NK-92 treated with Interleukin-12 subunit alpha and Interleukin-12 subunit beta, amount 100 ng/mL, for 24 hours (cell line): ENCODE data around the gene MAGI2.

Source experiments
- DNase-seq: peaks from one replicate; lab custom pipeline; 2025; lab: John Stamatoyannopoulos, UW

The MAGI2 gene

DNA sequence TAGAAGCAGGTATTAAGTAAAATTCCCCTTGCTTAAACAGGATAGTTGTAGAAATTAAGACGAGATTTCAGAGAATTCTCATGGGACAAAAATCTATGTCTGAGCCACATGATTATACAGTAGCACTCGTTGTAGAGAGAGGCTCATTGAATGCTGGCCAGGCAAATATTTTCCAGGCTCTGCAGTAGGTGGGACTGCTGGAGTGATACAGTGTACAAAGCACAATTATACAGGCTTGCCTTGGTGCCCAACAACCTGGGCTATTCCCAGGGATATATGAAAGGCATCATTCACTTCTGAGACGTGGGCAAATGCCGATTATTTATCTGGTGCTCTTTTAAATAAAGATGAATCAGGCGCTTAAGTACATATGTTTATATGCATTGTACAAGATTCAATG is 1274.3 kb downstream of the MAGI2 start:
- DNase-seq = no peak

DNA sequence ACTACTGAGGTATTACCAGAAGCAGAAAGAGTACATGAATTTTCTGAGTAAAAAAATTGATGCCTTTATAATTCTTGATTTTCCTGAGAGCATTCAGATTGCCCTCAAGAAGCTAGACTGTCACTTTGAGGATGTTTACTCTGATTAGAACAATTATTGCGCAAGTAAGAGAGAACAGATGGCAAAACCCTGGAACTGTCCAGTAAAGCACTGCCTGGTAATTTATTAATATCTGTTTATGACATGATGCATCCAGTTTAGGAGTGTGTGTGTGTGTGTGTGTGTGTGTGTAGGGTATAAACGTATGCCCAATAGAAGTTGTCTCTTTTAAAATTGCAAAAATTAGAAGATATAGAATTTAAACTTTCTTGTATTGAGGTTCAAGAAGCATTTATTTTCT is 1275.1 kb downstream of the MAGI2 start:
- no peak for DNase-seq

DNA sequence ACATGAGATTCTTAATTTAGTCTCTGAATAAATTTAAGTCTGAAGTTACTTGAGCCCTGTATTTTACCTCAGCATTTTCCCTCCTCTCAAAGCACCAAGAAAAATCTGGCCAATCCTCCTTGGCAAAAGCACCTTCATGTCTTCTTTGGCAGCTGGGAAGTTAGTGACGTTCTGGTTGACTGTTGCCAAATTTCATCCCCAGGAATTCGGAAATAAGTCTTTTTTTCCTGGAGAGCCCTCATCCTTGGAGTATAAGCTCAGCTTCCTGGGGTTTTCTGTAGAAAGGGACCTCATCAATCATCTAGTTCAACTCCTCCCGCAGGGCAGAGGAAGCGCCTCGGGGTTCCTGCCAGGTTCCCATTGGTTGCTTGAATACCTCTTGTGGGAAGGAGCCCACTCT is 1277.3 kb downstream of the MAGI2 start:
- no peak for DNase-seq

DNA sequence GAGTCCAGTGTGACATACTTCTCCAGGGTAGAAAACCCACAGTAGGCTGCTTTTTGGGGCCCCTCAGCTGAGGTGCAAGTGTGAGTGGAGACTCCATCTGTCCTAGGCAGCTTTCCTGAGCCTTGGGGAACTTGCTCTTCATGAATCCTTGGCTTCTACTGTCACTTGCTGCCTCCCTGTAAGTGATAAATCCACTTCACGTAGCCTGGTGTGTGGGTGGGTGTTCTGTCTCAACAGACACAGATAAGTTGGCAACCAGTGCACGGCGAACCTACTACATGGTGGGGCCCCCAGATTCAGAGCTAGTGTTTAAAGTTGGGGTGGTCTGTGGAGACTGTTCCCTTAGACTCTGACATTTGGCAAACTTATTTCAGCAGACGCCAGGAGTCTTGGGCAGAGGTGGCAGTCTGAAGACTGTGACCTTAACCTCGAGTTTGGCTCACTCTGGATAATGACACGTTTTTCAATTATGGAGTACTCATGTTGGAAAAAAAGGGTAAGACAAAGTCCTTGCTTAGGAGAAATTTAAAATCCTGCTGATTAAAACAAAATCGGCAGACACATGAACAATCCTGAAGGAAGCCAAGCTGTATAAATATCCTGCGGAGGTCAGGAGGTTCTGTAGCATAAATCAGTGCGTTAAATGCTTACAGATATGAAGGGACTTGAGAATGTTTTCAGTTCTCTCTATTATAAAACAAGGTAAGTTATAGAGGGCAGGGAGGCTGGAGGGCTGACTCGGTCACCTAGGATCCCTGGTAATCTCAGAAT is 1278.0 kb downstream of the MAGI2 start:
- DNase-seq = no peak

DNA sequence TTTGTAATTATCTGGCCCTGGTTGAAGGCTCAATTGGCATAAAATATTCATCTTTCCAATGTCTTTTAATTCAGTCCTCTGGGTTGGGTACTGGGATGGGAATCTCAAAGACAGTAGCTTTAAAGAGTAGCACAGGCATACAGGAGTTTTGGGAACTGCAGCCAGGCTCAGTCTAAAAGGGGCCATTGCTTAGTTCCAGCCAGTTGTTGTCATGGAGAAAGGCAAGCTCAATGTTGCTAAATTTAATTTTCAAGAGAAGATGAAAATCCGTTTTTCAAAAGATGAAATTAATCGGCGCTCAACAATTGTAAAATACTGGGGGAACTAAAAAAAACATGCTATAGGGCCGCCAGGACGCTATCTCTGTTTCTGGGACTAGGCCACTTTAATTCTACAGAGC is 1279.8 kb downstream of the MAGI2 start:
- no peak for DNase-seq

DNA sequence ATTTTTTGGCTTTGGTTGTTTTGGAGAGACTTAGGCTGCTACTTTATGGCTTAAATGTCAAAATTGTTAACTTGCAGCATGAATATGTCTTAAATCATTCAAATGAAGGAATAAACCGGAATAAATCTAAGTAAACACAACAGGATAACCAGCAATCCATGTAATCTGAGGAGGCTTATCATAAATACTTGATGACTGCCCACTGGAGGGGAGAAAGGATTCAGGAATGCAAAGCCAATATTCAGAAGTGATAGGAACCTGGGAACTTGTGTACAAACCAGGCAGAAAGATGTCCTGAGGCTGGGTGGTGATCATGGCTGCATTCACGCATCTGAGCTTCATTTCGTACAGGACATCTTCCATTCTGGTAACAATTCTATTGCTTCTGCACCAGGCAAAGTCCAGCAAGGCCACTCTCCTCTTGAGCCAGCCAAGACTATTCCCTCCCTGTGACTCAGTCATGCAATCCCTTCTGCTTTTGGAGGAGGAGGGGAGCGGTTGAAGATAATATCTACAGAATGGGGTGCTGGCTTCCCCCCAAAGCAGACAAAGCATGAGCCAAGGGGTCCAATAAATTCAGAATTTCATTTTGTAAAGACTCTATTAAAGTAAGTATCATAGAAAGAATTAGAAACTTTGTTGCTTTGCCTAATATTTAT is 1280.4 kb downstream of the MAGI2 start:
- no peak for DNase-seq

DNA sequence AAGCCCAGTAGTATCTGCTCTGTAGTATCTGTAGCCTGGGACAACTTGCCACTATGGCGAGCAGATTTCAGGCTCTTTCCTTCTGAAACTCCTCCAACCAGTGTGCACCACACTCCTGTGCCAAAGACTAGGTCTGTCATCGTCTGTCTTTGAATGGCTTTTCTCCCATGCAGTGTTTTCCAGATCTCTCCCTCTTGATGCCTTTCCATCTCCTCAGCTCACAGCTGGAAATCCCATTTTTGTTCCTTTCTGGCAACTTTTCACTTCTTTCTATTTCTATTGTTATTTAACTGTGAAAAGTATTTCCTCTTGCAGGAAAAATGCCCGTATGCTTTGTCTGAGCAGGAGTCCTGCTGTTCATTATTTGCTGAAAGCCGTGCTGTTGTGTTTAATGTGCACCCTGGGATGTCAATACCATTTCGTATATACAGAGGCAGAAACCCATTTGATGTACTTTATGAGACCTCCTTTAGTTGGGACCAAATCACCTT is 1281.2 kb downstream of the MAGI2 start:
- no peak for DNase-seq

DNA sequence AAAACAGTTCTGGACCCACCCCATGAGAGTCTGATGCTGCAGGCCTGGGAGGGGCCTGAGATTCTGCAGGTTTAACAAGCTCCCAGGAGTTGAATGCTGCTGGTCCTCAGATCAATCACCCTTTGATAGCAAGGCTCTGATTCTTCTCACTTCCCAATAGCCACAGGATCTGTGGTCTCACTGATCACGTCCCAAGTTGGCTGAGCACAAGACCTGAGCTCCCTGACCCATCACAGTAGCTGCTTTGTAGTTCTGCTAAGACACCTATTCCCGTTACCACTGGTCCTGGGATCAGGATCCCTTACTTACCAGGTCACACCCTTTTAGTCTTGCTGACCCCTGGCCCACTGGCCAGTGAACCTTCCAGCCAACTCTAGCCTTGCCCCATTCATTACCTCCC is 1282.1 kb downstream of the MAGI2 start:
- no peak for DNase-seq

DNA sequence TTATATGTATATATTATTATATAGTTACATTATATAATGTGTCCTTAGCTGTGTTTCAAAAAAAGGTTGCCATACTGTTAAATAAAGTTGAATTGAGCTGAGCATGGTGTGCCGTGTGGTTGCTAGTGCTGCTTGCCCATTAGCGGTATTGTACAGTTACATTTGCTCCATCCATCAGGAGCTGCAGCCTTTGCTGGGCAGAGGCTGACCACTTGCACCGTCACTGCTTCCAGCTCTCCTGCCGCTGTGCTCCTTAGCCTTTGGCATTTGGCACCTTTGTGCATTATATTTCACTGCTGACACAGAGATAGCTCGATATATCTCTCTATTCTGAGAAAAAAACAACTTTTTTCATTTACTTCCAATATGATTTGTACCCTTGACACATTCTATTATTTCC is 1282.7 kb downstream of the MAGI2 start:
- DNase-seq = no peak

DNA sequence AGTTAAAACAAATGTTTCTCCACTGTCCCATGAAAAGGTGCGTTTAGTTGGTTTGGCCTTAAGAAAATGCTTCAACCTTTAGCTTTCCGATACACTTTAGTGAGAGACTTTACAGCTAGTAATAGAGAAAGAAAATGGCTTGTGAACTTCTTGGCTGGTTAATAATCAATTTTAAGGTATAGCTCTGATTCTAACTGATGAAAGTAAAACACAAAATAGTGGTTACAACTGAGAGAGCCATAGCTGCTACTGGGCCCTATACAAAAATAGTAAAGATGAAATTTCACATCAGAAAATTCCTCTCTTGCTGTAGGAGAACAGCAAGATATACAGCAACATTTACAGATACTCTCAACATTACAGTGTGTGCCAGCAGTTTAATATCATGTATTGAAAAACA is 1283.5 kb downstream of the MAGI2 start:
- DNase-seq = no peak

DNA sequence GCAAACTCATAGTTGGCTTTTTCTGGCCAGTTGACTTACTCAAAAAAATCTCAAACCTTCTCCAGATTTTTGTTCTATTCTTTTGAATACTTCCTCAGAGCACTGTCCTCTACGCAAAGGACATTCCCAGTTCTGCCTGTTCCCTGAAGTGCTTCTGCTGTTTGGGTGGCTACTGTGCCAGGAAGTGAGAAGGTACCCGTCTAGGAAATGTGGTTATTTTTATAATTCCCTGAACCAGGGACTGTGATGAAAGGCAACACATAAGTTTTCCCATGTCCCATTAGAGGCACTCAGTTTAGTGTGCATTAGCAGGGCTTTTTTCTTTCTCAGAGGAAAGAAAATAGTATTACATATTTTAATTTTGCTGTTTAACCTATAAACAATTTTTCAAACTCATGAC is 1284.6 kb downstream of the MAGI2 start:
- DNase-seq = no peak

DNA sequence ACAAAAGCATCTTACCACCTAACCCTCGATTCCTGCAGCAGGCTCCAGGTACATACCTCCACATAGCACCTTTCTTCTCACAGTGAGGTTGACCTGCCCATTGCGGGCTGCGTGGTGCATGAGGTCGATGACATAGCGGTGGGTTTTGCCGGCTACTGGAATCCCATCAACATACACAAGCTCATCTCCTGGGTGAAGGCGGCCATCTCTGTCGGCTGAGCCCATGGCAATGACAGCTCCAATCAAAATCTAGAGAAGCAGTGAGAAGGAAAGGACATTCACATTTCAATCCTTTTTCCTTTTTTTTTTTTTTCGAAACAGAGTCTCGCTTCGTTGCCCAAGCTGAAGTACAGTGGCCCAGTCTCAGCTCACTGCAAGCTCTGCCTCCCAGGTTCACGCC is 1285.6 kb downstream of the MAGI2 start:
- DNase-seq = no peak

DNA sequence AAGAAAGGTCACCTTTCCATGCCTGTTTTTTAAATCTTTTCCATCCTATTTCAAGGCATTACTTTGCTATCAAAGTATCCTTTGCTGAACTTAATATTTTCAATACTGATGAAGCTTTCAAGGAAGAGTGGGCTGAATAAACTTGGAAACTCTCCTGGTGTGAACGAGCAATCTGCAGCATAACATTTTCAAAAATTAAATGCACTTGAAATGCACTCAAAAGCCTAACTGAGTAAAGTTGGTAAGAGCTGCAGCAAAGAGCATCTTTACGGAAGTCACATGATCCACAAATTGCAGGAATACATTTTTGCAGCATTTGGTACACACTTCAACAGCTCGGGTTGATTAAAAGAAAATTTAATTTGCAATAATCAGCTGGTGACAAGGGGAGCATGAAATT is 1287.6 kb downstream of the MAGI2 start:
- DNase-seq = no peak

DNA sequence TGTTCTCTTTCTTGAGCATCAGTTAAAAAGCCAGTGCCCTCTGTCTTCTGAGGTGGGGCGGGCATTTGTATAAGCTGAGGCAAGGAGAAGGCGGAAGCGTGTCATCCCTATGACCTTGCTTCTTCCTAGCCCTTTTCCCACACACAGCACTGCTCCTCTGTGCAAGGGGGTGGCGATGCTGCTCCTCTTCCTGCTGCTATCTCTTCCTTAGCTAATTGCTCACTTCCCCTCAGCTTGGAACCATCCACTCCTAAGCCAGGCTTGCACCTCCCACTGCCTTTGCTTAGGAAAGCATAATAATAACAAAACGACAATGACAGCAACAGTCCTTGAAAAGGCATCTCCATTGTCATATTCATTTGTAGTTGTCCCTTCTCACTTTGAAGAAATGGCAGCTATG is 1288.0 kb downstream of the MAGI2 start:
- DNase-seq = no peak

DNA sequence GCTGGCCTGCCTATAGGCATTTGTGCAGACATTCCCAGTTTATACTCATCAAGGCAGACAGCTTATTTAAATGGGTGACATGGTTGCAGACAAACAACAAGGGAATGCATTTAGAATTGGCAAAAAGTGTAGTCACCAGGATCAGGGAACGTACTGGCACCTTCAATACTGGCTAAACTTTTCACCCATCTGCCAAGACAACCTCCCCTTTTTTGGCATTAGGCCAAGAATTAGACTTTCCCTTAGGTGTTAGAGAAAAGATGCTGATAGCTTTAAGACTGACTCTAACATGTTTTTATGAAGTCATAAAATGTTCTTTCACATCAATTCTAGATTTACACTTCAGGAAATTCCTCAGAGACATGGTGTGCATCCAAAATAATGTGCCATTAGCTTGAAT is 1289.0 kb downstream of the MAGI2 start:
- no peak for DNase-seq

DNA sequence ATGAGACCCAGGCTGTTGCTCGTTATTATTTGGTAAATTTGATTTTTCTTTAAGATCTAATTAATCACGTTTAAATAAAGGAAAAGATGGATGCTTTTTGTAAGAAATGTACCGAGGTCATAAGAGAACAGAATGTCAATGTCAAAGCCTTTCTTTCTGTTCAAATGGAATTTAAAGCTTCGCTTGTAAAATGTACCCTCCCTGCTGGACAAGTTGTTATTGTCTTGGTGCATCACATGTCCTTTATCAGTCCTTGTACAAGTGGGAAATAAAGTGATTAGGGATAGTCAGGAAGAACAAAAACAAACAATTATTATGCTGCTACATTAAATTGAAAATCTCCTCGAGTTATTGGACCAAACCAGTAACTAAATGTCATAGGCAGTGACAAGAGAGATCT is 1291.7 kb downstream of the MAGI2 start:
- no peak for DNase-seq

DNA sequence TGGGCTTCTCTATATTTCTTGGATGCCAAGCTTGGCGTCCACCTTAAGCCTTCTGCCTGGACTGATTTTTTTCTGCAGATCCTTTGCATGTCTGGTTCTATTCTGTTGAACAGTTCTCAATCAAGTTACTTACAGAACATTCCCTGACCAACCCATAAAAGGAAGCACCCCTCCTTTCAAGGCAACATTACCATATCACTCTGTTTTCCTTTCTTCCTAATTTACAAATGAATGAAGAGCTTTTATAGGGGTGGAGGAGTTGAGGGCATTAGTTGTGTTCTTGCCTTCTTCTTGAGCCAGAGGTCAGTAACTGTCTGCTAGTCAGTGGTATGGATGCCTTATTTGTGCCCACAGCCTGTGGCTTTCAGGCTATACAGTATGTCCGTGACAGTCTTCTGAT is 1293.9 kb downstream of the MAGI2 start:
- no peak for DNase-seq

DNA sequence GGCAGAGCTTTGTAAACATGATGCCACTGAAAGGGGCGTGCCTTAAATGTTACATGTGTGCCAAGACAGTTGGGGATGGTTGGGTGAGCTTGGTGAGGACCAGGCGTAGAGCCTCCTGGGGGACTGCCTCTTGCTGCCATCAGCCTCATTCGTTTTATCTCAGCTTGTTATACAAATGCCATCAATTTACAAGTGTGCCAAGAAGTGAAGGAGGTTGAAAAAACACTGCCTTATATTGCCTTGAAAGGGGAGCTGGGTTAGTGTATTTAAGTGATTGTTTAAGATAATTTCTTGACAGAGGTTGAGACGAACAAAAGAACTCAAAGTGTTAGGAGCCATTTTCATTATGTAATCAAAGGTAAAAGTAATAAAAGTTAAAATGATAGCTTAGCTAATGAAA is 1300.2 kb downstream of the MAGI2 start:
- no peak for DNase-seq

DNA sequence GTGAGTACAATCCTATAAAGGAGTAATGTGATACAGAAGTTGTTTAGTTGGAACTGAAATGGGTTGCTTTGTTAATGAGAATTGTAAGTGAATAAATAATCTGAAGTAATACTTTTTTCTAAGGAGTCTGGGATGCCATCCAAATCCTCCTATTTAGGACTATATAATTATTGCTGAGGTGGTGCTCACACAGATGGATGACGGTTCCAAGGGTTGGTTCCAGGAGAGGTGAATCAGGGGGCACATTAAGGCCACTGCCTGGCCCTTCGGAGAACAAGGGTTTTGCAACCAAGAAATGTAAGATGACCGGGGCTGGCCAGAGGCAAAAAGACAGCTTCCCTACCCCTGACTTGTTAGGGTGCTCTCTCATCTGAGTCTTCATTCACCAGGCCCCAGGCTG is 1302.2 kb downstream of the MAGI2 start:
- DNase-seq = no peak

DNA sequence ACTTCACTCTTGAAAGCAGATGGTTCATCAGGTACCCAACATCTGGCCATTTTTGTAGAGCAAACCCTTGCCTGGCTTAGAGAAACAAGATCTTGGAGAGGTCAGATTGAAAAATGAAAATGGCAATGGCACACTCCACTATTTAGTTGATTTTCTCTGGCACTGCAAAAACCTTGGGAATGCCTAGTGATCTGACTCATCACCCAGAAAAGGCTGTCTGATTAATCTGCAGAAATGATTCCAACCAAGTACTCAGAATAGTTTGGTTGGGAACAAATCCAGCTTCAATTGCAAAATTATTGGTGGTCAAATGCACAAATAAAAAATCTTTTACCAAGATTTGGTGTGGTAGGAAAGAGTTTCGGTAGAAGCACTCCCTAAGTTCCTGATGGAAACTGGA is 1303.7 kb downstream of the MAGI2 start:
- no peak for DNase-seq

DNA sequence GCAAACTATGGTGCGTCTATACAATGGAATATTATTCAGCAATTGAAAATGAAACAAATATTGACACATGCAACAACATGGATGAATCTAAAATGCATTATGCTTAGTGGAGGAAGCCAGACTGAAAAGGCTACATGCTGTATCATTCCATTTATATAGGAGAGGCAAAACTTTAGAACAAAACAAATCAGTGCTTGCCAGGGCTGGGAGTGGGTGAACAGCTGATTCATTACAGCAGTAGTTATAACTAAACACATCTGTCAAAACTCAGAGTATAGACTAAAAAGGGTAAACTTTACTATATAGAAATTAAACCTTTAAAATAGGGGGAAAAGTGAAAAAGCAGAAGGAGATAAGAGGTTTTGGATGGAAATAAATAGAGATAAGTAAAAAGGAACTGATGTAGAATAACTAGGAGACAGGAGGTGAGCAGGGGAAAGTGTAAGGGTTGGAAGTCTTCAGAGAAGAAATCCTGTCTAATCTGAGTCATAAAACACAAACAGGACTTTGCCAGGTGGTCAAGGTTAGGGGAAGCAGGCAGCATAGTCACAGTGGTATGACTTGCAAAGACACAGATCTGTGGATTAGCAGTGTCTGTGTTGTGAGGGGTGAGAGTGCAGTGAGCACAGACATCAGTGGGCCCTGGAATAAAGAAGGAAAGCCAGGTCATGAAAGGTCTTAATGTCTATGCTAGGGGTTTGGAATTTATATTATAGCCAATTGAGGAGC is 1305.1 kb downstream of the MAGI2 start:
- no peak for DNase-seq

DNA sequence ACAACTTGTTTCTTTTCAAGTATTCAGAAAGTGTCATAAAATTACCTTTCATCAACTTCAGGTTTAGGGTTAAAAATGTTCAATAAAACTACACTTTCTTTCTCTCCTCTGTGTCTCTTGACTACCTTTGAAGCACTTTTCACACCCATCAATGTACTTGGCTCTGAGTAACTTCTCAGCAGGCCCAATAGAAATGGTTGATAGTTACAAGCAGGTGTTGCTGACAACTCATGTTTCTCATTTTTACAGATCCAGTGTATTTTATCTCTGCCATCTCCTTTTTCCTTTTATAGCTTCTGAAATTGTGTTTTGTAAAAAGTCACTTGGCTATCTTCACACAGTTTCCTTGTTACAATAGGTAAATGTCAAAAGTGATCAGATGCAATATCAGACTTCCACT is 1306.9 kb downstream of the MAGI2 start:
- no peak for DNase-seq

DNA sequence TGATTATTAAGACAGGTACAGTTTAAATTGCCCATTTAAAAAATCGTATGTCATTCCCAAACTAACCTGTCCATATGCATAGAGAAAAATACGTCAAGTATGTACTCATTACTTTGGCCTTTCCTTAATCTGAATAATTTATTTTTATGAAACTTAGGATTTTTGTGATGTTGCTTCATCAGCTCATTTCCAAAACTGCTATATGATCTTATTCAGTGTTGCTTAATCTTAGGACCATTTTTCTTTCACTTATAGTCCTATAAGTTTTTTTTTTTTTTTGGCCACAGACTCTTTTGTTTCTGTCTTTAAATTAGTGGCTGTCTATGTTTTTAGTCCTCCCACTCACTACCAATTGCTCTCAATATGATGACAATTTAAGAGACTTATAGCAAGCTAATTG is 1309.8 kb downstream of the MAGI2 start:
- DNase-seq = no peak
